GM18511 (cell line): Measurements from ENCODE around the gene PAX9.
A peak's percentile ranks its signal among the peaks of the same experiment; 100 is the strongest.

Experiments
- ATAC-seq: cut with Tn5 transposase; IDR thresholded peaks from one replicate; pipeline ENCODE4 v1.9.1; 2021; ENCODE audit warnings: mild to moderate bottlenecking, moderate library complexity; ENCODE audit not compliant: unreplicated experiment

Gene PAX9

DNA sequence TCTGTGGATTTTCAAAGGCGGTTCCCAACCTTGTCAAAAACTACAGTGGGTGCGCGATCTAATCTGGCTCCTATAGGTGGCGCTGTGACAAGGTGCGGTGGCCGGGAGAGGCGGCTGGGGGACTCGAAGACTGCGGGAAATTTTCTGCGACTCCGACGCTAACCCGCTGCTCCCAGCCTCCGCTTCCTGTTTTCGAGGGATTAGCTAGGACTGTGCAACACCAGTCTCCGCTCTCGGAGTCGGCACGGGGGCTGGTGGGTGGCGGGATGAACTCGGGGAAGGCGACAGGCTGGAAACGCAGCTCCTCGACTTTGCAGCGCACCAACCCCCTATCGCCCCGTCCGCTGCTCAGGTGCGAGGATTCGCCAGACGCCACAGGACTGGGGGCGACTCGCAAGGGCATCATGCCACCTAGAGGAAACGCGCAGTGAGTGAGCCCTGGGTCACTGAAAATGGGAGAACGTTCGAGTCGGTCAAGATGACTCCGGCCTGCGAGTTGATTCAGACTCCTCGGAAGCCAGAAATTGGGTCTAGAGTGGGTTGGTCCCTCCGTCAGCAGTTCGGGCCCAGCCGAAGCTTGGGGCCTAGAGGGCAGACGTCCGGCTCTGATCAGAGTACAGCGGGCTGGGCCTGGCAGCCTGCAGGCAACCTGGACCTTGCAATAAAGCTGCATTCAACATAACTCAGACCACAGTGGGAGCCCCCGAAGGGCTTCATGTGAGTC lies 5.5 kb upstream of the PAX9 start:
- ATAC-seq: peak; percentile 56

DNA sequence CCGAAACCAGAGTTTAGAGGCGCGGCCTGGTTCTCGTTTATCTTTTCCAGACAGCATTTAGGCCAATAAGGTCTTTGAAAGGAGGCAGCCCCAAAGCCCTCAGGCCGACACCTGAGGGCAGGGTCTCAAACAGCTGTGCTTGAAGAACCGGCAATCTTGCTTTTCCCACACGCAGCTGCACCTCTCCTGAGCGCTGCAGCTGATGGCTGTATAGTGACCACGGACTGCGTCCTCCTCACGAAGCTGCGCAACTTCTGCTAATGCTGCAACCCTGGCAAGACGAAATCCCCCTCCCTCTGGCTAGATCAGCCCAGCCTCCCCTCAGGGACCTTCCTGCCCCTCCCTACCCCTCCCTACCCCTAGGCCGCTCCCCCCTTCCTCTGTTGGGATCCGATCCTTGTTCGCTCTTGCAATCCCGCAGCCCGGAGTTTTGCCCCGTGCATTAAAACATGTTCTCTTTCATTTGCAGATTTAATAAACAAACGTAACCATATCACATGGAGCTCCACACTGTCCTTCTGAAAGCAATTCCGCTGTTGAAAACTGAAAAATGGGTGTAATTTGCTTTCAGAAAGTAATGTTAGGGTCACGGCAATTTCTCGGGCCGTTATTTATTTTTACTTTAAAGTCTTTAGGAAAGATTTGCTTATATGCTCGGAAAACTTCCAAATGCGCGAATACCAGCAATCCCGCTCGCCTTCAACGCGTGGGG lies 4.8 kb upstream of the PAX9 start:
- ATAC-seq: no peak

DNA sequence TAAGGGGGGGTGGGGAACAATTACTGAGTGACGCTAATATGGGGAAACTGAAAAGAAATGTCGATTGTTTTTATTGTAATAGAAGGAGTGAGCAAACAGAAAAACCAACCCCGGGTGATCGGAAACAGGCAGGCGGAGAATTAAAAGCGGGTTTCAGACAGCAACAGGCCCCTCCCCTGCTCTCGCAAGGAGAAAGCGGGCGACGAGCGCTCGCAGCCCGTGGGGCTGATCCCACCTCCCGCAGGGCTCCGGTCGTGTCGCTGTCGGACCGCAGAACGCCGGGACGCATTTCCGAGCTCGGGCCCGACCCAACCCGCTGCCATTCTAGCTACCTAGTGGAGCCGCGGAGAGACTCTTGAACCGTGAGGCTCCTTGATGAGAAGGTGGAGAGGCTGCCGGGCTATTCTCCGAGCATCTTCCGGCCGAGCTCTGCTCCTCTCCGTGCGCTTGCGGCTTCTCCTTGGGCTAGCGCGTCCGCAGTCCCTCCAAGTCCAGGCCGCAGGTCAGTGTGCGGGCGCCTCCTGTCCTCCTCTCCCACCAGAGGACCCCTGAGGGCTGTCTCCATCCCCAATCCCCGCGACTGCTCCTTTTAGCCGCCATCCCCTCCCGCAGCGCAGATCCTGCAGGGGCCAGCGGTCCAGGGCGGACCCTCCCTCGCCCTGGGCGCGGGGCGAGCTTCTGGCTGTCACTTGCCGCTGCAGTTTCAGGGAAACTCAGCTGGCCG lies 4.1 kb upstream of the PAX9 start:
- no peak for ATAC-seq

DNA sequence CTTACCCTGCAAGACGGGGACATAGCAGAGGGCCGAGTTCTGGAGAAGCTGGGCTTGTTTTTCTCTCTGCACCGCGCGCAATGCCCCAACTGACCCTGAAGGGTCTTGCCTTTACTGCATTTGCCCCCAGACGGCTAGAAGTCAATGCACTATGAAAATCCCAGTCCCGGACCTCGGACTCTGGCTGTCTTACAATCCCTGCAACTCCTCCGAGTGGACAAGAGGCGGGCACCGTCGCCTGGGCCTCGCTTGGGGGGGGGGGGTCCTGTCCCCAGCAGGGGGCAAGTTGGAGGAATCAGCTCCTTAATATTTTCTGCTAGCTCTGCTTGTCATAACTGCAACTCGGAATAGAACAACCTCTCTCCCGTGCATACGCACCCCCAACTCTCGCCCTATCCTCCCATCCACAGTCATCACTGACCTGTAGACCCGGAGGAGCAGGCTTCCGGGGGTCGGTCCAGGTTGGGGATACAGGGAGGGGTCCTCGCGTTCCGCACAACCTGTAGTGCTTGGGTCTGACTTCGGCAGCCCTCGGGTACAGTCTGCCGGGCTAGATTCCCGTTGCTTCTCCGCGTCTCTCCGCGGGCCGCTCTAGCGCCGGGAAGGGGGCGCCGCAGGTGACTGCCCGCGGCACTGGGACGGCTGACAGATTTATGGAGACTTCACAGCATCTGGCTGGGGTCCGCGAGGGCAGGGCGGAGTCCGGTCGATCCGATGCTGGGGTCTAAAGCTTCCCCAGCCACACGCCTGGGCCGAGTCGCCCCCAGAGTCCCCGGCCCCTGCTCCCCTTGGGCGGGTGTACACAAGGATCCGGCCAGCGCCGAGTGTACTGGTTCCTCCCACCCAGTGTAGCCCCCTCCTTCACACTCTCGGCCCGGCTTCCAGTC lies 3.3 kb upstream of the PAX9 start:
- no peak for ATAC-seq

DNA sequence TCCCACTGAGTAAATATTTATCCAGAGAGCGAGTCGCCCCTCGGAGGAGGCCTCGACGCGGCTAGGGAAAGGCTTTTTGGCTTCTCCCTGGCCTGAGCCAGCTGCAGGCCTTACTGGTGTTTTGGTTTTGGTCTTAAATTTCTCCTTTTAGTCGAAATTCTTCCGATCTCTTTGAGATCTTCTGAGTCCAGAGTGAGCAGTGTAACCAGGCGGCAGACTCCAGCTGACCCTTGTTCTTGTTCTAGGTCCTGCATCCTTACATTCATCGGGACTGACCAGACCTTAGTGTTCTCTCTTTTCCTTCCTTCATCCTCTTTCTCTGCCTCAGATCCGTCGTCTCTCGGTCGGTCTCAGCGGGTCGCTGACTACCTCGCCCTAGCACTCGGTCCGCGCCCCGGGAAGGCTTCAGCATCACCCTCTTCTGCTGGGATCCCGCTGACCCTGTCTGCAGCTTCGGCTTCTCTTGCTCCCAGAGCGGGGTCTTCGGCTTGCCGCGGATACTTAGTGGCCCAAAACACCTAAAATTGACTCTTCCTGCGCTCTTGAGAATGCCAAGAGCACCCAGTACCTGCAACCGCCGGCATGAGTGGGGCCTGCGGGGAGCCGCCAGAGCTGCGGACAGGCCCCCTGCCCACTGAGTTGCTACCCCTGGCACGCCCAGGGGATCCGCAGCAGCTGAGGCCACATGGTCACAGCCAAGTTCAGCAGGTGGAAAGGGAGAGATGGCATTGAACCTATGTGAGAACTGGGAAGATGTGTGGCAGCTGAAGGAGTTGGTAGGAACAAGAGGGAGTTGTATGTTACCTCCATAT lies 2.4 kb upstream of the PAX9 start:
- no peak for ATAC-seq

DNA sequence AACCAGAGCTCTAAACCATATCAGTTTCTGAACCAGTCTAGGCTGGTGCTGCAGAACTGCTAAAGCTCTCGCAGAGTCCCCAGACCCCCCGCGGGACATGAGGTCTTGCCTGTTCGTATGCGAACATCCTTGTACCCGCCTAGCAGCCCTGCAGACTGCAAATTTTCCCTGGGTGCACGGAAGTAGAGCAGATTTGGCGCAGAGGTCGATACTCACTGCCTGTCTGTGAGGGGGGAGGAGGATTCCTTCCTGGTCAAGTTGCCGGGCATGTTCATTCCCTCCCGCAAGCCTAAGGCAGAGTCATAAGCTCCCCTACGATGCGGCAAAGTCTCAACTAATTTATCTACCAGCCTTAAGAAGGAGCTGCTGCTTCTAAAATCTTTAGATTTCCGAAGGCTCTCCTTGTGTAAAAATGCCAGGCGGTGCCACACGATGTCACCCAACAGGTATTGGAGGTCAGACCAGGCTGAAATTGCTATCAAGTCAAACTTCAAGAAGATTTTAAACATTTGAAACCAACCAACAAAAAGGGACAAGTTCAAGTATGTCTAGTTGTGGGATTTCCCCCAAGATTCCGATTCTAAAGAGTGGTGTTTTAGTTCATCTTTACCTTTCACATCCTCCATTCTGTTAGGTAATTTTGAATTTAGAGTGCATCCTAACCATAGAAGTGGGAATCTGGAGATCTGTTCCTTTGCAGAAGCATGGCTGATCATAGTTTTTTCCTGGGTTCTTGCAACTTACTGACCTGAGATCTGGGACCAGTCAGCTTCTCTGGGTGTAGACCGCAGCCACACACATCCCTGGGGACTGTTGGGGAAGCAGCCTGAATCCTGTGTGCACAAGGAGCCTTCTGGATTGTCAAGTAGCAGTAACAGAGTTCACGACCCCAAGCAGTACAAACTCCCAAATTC lies 1.6 kb upstream of the PAX9 start:
- ATAC-seq: no peak

DNA sequence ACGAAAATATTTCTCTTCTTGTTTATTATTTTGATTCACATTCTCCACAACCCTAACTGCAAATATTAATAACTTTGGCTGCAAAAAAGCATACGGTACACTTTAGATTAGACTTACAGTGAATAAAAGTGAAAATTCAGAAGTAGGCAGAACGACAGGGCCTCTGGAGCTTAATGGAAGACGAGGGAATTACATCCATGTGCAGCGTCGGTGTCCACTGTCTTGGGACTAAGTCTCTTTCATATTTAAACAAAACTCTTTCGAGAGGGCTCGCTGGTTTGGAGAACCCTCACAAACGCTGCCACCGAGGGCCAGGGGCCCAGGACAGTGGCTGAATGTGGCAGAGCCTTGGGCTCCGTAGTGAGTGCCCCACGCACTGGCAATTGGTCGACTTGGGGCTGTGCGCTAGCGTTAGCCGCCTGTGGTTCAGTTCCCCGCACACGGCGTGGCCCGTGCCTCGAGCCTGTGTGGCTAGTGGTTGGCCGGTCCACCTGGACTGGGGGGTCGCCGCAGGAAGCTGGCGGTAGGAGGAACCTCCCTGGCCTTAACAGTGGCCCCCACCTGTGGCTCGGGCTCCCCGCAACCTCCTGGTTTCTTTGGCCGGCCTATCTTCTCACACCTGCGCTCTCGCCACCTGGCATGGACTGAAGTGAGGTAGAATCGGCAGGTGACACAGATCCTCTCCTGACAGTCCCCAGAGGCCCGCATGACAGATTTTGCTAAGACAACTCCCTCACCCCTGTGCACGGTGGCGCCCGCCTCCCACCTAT lies 739 bp upstream of the PAX9 start:
- ATAC-seq: no peak

DNA sequence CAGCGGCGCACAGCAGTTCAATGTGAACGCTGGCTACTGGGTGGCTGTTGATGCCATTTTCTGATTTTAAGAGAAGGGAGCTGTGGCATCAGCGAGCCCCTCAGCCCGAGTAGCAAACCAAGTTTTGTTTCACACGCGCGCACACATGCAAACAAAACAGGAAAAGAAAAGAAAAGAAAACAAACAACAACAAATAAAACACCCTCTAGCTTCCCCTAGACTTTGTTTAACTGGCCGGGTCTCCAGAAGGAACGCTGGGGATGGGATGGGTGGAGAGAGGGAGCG lies 540 bp downstream of the PAX9 start:
- no peak for ATAC-seq

DNA sequence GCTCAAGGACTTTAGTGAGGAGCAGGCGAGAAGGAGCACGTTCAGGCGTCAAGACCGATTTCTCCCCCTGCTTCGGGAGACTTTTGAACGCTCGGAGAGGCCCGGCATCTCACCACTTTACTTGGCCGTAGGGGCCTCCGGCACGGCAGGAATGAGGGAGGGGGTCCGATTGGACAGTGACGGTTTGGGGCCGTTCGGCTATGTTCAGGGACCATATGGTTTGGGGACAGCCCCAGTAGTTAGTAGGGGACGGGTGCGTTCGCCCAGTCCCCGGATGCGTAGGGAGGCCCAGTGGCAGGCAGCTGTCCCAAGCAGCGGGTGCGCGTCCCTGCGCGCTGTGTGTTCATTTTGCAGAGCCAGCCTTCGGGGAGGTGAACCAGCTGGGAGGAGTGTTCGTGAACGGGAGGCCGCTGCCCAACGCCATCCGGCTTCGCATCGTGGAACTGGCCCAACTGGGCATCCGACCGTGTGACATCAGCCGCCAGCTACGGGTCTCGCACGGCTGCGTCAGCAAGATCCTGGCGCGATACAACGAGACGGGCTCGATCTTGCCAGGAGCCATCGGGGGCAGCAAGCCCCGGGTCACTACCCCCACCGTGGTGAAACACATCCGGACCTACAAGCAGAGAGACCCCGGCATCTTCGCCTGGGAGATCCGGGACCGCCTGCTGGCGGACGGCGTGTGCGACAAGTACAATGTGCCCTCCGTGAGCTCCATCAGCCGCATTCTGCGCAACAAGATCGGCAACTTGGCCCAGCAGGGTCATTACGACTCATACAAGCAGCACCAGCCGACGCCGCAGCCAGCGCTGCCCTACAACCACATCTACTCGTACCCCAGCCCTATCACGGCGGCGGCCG lies 1.1 kb downstream of the PAX9 start:
- ATAC-seq: no peak

DNA sequence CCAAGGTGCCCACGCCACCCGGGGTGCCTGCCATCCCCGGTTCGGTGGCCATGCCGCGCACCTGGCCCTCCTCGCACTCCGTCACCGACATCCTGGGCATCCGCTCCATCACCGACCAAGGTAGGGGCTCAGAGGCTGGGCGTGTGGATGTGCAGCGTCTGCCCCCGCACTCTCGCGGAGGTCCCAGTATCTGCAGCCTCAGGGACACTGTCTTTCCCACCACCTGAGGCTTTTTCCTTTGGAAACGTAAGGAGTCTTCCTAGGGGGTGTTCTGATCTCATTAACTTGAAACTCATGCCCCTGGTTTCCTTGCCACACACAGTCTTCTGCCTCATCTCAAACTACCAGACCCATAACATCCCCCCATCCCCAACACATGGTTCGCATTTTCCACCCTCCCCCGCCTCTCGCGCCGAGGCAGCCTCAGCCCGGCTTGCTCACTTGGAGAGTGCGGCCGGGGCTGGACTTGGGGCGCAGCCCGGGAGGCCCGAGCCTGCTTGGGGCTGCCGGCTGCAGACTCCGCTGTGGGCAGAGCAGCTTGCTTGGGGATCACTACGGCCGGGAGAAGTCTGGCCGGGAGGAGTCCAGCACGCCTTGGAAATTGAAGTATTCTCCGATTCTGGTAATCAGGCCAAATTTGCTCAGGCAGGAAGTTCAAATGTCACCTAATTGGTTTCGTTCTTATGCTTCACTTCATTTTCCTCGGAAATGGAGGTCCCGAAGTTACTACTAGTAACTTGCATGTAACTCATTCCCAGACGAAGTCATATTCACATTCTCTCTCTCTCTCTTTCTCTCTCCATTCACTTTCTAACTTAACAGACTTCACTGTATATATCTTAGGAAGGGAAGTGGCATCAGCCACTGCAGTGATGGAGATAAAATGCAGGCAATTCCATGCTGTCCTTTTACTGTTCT lies 2.0 kb downstream of the PAX9 start:
- no peak for ATAC-seq

DNA sequence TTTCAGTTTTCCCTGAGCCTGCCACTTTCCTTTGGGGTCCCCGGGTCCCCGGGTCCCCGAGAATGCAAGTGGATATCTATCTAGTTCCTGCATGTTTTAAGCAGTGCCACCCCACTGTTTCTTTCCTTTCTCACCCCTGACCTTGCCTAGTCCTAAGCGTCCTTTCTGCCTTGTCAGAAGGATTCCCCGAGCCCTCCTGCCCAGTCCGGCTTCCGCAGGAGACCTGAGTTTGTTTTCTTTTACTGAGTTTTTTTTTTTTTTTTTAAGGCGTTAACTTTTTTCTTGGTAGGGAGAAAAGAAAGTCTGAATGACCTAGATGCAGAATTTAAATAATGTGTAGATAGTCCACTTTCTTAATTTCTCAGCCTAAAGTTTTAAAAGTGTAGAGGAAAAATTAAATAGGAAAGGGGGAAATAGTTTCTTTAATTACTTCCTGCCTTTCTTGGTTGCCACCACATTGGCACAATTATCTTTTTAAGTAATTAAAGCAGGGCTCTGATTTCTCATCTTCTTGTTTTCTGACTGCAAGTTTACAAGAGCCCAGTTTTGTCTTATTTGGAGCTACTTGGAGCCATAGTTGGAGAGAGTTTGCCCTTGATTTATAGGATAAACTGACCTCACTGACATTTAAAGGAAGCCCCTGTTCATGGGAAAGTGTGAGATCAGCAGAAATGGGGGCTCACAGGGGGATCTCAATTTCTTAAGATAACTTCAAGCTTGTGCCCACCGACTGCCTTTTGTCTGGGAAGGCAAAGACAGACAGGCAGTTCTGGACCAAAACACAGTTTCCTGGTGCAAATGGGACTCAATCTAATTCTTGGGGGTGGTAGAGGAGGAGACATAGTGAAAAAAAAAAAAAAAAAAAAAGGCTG lies 2.9 kb downstream of the PAX9 start:
- no peak for ATAC-seq

DNA sequence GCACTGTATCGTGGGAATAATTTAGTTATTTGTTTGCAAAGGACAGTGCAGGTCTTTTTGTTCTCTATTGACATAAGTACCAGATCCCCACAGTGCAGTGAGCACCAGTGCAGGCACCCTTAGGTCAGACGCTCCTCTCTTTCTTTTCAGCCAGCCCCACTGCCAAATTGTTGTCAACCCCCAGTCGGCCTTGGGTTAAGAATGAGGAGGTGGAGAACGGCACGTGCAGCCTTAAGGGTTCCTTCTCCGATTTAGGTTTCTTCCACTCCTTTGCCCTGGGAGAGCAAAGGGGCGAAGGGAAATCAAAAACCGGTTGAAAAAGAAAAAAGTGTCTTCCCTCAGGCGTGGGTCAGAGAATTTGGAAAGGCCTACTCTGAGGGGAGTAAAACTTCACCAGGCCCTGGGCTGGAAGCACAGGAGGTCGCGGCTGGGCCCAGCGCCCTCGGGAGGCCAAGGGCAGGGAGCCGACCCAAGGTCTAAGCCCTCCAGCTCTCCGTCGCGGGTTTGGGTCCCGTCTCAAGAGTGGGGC lies 4.3 kb downstream of the PAX9 start:
- ATAC-seq: no peak

DNA sequence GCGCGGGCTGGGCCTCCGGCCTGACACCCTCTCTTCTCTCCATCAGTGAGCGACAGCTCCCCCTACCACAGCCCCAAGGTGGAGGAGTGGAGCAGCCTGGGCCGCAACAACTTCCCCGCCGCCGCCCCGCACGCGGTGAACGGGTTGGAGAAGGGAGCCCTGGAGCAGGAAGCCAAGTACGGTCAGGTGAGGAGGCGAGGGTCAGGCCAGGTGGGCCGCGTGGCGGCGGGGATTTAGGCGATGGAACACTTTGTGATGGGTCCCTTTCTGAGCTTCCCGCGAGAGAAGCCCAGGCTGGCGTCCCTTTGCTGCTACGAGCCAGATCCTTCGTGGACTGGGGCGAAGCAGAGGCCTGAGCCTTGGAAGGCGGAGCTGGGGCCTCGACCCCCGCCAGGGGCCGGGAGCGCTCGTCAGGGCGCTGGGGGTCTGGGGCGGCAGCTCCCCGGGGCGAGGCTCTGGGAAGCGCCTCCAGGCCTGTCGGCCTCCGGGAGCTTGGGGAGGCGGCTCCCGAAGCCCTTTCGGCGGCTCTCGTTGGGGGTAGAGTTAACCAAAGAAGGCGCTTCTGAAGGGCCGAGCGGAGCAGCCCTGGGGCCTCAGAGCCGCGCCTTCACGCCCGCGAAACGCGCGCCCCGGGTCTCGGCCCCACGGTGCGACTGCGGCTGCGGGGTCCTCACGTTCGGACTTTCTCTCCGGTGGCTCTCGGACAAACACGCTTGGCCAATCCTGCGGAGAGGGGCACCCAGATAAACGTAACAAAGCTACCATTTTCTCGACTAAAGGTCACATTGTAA lies 5.0 kb downstream of the PAX9 start:
- no peak for ATAC-seq

DNA sequence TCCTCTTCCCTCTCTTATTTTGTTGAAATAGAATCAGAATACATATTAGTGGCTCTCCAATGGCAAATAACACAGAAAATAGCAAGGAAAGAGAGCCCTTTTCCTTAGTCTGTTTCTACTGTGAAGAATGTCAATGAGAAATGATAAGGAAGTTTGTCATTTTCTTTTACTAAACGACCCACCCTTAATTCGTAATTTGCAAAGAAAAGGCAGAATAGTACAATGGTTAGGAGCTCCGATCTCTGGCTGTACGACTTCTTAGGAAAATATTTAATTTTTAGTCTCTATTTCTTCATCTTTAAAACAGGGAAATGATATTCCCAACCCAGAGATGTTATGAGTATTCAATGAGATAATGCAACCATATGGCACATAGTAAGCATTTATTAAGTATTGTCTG lies 6.0 kb downstream of the PAX9 start:
- ATAC-seq: no peak

DNA sequence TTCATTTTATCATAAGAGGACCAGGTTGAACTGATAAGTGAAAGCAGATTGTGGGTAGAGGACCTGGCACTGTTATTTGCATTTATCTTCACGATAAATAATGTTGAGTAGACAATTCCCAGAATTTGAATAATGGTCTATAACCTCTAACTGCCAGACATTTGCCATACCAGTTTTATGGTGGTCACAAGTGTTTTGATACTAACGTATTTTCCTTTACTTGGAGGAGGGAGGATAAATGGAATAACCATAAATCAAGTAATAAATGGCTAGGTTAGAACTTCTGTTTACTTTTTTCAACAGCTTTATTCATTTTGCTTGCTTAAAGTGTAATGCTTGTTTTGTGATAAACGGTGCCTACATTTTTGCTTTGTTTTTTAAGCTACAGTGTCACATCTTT lies 9.5 kb downstream of the PAX9 start:
- ATAC-seq: no peak
